Stimulated activated naive B cell treated with anti-CD40 and anti-IgM and Interleukin-4, amounts not matched to agents 10 μg/mL and 1 μg/mL and 100 μg/mL, for 72 hours (primary cell): Measurements from ENCODE around the gene PSD2.

Source experiments
- ATAC-seq, 2 donors: fragments of 150-1000 bp; cut with Tn5 transposase; replicated peaks; 2 replicates each; pipeline ENCODE4 v1.10.0; 2021; ENCODE audit warnings: moderate library complexity in 1 of 2
- DNase-seq: peaks from one replicate; pipeline ENCODE4 v3.0.0; 2021
- H3K27ac Mint-ChIP-seq: one replicate; pipeline ENCODE4 v1.8.0; 2022; ENCODE audit warnings: mild to moderate bottlenecking, mixed read lengths
- H3K27me3 Mint-ChIP-seq, 2 donors: one replicate each; pipeline ENCODE4 v1.8.0; 2022; ENCODE audit warnings: mixed read lengths in 2 of 2
- H3K36me3 Mint-ChIP-seq, 2 donors: one replicate each; pipeline ENCODE4 v1.8.0; 2022; ENCODE audit warnings: mixed read lengths in 2 of 2, mild to moderate bottlenecking in 1 of 2
- H3K4me1 Mint-ChIP-seq, 2 donors: one replicate each; pipeline ENCODE4 v1.8.0; 2022; ENCODE audit warnings: mixed read lengths in 2 of 2, mild to moderate bottlenecking in 1 of 2
- H3K4me3 Mint-ChIP-seq, 2 donors: one replicate each; pipeline ENCODE4 v1.8.0; 2022; ENCODE audit warnings: mild to moderate bottlenecking in 2 of 2, mixed read lengths in 2 of 2, moderate library complexity in 1 of 2
- H3K9me3 Mint-ChIP-seq, 2 donors: one replicate each; pipeline ENCODE4 v1.8.0; 2022; ENCODE audit warnings: mixed read lengths in 2 of 2, mild to moderate bottlenecking in 1 of 2

Gene PSD2

DNA sequence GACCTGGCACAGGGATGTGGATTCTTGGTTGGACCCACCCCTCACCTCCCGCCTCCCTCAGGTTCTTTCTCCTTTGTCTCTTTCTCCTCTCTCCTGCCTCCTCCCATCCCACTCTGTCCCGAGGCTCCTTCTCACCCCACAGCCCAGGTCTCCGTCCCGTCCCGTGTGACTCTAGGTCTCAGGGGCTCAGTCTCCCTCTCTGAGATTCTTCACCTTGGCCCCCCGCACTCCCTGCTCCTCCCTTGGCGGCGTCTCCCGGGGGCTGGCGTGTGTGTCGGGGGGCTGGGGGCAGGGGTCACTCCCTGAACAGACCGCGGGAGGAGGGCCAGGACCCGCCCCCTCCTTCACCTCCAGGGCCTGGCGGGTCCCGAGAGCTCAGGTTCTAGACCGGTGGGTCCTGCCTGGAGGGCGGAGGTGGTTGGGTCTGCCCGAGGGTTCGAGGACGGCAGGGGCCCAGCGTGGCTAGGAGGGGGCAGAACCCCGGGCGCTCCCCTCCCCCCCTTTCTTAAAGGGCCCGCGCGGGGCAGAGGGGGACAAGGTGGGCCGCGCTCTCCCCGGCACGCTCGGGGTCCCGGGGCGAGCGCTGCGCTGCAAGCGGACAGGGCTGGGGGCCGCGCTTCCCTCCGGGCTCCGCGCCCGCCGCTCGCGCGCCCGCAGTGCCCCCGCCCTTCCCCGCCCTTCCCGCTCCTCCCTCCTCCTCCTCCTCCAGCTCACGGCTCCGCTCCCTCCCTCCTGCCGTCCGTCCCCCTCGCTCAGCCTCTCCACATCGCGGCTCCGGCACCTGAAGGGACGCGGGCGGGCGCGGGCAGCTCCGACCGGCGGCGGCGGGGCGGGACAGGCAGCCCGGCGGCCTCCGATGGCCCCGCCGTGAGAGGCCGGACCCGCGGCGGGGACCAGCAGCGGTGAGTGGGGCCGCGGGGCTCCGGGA, at the start of gene PSD2:
TSS of gene PSD2 (plus strand) at position 735 of the 928 bp plus-strand sequence. CDS start 13,633 bp downstream, outside the sequence.
- Mint-ChIP-seq H3K27ac (no peak within 1 kb of the TSS), H3K4me1 (peaks cover 5 to 11% of the 10 kb centered on the region in 2 donors), H3K9me3 (no peaks in the 10 kb centered on the region), H3K36me3 (no peaks in the 10 kb centered on the region), H3K27me3 (peaks cover 62 to 81% of the 10 kb centered on the region in 2 donors), H3K4me3 (peak within 1 kb of the TSS; percentile 31 to 62)
- DNase-seq: no peak
- ATAC-seq: peak; percentile 35 to 42

DNA sequence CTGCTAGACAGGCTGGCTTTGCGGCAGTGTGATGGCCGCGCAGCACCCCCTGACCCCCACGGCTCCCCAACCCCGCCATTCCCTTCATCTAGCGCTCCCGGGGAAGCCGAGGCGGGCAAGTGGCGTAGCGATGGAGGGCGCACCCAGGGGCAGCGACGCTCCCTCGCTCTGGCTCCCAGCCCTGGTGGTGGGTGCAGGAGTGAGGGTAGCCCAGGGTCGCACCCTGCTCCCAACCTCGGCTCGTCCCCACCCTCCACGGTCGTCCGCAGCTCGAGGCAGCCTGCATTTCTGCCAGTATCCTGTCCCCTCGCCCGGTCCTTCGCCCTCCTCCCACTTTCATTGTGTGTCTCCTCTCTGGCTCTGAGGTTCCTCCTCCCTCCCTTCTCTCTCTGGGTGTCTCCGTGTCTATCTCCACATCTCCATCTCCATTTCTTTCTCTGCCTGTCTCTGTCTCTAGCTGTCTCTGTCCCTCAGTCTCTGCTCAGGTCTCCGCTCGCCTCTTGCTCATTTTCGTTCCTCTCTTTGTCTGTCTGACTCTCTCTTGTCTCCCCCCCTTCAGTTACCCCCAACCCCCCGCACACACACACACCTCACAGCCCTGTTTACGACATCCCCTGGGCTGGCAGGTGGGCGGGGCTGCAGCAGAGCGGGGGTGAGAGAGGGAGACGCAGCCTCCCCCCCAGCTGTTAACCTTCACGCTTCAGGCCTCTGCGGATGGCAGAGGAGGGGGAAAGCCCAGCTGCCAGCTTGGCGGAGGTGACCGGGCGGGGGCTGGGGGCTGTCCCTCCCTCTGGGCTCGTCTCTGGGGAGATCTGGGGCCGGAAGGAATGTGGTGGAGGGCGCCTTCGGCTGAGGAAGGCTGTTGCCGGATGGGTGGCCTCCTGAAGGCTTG, 48.7 kb upstream of the PSD2 start:
- Mint-ChIP-seq H3K27me3 (peaks cover 0 to 3% of the 10 kb centered on the region in 2 donors), H3K27ac (peak overlapping the region; percentile 95), H3K4me3 (peak overlapping the region; percentile 83 to 86), H3K9me3 (no peaks in the 10 kb centered on the region), H3K36me3 (no peaks in the 10 kb centered on the region), H3K4me1 (peaks cover 71 to 95% of the 10 kb centered on the region in 2 donors)
- ATAC-seq (peak; percentile 60 to 70), DNase-seq (peak; percentile 95)

DNA sequence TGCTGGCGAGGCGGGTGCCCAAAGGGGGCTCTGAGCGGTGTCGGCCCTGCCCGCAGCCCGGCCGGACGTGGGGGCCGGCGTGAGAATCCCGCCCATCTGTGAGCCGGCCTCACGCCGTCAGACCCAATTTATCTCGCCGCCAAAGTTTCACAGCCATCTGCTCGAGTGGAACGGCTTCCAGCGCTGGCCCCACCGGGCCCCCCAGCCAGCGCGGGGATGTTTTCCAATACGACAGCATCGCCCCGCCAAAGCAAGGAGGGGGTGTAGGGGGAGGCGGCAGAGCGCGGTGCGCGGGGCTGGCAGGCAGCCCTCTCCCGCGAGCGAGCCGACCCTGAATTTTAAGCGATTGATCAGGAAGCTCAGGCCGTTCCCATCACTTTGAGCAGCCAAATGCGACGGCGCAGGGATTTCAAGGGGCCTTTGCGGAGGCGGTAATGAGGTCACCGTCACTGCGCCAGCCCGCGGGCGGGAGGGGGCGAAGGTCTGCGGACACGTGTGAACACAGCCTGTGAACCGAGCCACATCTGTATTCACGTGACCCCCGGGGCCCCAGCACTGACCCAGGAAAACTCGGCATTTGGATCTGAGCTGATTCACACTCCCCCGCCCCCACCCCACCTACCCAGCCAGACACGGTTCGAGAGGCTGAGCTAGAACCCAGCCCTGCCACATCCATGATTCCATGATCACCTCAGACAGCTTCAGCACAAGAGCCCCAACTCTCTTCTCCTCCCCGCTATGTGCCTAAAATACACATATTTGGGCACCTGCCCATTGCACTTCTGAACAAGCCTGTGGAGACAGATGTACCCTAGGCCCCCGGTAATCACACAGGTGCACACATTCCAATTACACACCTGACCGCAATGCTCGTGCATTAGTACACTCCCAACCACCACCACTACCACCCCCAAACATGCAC, 47.8 kb upstream of the PSD2 start:
- ATAC-seq (peak; percentile 19 to 20), DNase-seq (peak; percentile 73)
- Mint-ChIP-seq H3K4me3 (peak overlapping the region; percentile 83 to 86), H3K27ac (peak overlapping the region; percentile 95), H3K36me3 (no peaks in the 10 kb centered on the region), H3K4me1 (peaks cover 71 to 95% of the 10 kb centered on the region in 2 donors), H3K9me3 (no peaks in the 10 kb centered on the region), H3K27me3 (peaks cover 0 to 3% of the 10 kb centered on the region in 2 donors)

DNA sequence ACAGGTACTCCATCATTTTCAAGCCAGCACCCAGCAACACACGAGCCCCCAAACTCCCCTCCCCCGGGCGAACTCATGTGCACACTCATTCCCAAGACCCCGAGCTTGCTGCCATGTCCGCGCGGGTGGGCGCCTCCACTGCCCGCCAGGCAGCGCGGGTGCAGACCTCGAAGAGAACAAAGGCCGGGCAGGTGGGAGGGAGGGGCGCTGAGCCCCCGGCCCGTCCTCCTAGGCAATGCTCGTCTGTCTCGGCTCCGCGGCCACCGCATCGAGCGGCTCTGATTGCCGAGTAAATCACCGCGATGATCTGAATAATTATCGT, 47.1 kb upstream of the PSD2 start:
- Mint-ChIP-seq H3K9me3 (no peaks in the 10 kb centered on the region), H3K27me3 (peaks cover 0 to 3% of the 10 kb centered on the region in 2 donors), H3K27ac (peak overlapping the region; percentile 95), H3K4me1 (peaks cover 70 to 95% of the 10 kb centered on the region in 2 donors), H3K36me3 (no peaks in the 10 kb centered on the region), H3K4me3 (peak overlapping the region; percentile 83 to 86)
- ATAC-seq (no peak), DNase-seq (no peak)

DNA sequence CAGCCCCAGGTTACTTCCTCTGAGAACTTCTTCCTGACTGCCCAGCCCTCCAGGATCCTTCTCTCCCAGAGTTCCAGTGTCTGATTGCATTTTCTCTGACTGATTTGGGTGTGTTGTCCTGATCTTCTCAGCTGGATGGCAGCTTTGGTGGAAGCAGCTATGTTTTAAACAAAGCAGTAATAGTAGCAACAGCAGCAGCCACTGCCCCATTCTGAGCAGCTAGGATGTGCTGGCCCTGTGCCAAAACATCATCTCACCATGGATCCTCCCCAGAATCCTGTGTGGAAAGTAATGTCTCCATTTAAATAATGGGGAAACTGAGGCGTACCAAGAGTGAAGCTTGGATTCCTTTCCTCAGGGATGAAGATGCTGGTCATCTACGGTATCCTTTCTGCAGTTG, 46.4 kb upstream of the PSD2 start:
- no peaks in the 10 kb centered on the region for H3K9me3 Mint-ChIP-seq
- peak overlapping the region; percentile 65 for H3K27ac Mint-ChIP-seq
- no peak for ATAC-seq
- no peaks in the 10 kb centered on the region for H3K36me3 Mint-ChIP-seq
- DNase-seq: no peak
- peak overlapping the region; percentile 20 to 23 for H3K4me3 Mint-ChIP-seq
- H3K4me1 Mint-ChIP-seq: peaks cover 64 to 89% of the 10 kb centered on the region in 2 donors
- peaks cover 0 to 3% of the 10 kb centered on the region in 2 donors for H3K27me3 Mint-ChIP-seq

DNA sequence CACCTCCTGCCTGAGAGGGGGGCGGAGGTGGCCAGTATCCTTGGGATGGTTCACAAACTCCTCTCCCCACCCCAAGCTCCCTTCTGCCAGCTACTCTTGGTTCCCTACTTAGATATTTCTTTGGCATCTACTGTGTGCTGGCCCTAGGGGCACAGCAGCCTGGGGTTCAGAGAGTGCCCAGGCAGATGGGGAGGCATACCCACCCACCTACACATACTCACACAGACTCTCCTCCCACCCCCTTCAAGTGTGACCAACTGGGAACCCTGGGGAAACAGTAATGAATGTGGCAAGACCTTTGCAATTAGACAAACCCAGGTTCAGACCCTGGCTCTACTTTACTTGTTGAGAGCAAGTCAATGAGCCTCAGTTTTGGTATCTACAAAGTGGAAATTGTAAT, 44.4 kb upstream of the PSD2 start:
- ATAC-seq: no peak
- Mint-ChIP-seq H3K27ac (no peak overlapping the region), H3K27me3 (peaks cover 6 to 9% of the 10 kb centered on the region in 2 donors)

DNA sequence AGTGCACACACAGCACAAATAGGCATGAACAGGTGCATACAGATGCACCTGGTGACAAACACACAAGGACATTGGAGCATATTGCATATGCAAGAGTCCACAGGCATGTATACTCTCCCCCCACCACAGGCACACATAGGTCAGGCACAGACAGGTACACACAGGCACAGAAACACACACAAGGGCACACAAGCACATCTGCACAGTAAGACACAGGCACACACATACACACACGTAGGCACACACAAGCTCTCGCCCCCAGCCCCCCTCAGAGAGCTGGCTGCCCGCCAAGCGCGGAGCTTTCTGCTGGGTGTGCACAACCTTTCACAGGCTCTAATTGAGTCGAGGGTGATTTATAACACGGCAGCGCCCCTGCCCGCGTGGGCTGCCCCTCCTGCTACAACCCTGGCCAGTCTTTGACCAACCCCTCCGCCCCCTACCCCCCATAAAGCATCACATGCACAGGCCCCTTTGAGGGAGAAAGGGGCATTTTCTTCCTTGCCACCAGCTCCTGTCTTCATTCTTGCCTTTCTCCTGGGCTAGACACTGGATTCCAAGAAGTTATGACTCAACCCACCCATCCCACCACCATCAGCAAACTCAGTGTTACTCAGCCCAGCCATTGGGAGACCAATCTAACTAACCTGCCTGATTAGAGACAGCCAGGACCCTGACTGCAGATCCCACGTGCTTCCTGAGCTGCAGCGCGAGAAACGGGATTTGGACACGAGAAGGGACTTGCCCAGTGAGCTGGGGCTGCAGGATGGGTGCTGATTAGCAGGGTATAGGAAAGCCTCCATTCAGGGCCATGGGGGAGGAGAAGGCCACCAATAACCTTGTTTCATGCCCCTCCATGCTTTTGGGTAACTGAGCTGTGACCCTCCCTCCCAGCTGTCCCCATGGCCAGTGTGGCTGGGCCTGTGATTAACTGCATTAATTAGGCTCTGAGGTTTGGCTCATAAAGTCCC, 42.8 kb upstream of the PSD2 start:
- Mint-ChIP-seq H3K4me3 (no peak overlapping the region), H3K27ac (no peak overlapping the region), H3K27me3 (peaks cover 6 to 12% of the 10 kb centered on the region in 2 donors), H3K36me3 (no peaks in the 10 kb centered on the region), H3K4me1 (peaks cover 61 to 86% of the 10 kb centered on the region in 2 donors), H3K9me3 (no peaks in the 10 kb centered on the region)
- DNase-seq (no peak), ATAC-seq (no peak)

More for the DNA sequence above, 44.4 kb upstream of the PSD2 start:
- H3K9me3 Mint-ChIP-seq: no peaks in the 10 kb centered on the region
- no peaks in the 10 kb centered on the region for H3K36me3 Mint-ChIP-seq
- H3K4me3 Mint-ChIP-seq: no peak overlapping the region
- peaks cover 56 to 85% of the 10 kb centered on the region in 2 donors for H3K4me1 Mint-ChIP-seq
- no peak for DNase-seq

DNA sequence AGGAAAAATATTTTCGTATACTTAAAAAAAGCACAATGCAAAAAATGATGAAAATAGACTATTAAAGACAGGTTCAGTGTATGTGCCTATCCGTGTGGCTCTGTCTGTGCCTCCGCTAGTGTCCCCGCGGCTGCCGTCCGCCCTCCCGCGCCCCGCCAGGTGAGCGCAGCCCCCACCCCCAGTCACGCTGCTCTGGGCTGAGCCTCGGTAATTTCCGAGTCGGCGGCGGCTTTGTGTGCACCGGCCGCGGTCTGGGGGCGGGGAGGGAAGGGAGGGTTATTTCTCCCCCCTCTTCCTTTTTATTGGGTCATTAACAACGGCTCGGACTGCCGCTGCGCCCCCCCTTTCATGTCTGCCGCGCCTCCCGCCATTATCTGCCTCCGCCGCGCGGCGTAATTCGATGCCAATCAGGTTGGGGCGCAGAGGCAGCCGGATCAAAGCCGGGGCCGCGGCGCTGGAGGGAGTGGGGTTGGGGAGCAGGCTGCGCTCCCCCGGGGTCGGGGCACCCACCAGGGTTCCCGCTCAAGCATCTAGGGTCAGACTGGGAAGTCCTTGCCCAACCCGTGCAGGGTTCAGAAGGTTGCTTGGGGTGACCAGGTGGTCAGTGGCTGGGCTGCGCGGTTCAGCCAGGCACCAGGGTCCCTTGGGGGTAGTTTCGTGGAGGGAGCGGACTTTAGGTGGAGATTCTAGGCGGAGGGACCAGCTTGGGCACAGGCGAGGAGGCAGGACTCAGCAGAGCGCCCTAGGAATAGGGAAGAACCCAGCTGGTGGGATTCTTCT, 39.5 kb upstream of the PSD2 start:
- ATAC-seq (peak; percentile 53 to 61), DNase-seq (no peak)
- Mint-ChIP-seq H3K4me1 (peaks cover 64 to 84% of the 10 kb centered on the region in 2 donors), H3K4me3 (peak overlapping the region; percentile 81 to 83), H3K36me3 (no peaks in the 10 kb centered on the region), H3K27me3 (peaks cover 6 to 16% of the 10 kb centered on the region in 2 donors), H3K27ac (peak overlapping the region; percentile 42), H3K9me3 (no peaks in the 10 kb centered on the region)

DNA sequence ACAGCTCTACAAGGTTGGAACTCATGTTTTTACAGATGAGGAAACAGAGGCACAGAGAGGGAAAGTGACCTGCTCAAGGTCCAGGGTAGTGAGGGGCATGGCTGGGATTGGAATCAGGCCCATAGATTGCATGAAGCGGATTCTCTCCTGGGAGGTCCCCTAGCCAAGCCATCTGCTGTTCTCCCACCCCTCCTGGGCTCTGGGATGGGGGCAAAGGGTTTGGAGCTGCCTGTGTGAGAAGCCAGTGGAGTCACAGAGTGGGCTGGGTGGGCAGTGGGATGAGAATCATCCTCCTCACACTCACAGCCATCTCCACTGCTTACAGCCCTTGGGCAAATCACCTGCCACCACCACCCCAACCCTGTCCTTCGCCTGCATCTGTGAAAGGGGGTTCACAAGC, 38.6 kb upstream of the PSD2 start:
- Mint-ChIP-seq H3K4me1 (peaks cover 65 to 83% of the 10 kb centered on the region in 2 donors), H3K9me3 (no peaks in the 10 kb centered on the region), H3K27ac (no peak overlapping the region), H3K36me3 (no peaks in the 10 kb centered on the region), H3K4me3 (no peak overlapping the region), H3K27me3 (peaks cover 6 to 16% of the 10 kb centered on the region in 2 donors)
- ATAC-seq (no peak), DNase-seq (no peak)

DNA sequence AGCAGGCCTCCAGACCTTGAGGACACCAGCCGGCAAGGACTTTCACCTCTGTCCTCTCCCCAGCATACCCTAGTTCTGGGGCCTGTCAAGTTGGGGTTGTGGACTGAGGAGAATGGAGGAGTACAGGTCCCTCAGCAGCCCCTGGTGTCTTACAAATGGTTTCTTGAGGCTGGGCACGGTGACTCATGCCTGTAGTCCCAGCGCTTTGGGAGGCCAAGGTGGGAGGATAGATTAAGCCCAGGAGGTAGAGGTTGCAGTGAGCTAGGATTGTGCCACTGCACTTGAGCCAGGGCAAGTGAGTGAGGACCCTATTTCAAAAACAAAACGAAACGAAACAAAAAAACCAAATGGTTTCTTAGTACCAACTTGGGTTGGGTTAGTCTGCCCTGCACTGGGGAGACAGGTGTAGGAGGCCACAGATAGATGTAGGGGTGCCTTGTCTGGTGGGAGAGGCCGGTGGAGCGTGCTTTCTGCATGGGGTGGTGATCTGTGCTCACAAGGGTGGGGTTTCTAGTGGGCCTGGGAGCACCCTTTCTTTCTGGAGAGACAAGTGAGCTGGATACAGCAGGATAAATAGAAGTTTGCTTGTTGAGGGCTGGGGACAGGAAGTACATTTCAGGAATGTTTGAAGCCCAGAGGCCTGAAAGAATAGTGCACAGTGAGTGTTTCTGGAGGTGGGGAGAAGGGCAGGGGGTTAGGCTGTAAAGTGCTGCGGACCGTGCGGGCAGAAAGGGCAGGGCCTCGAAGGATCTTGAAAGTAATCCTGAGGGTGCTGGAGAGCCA, 37.7 kb upstream of the PSD2 start:
- Mint-ChIP-seq H3K36me3 (no peaks in the 10 kb centered on the region), H3K4me3 (no peak overlapping the region), H3K27me3 (peaks cover 6 to 16% of the 10 kb centered on the region in 2 donors), H3K27ac (no peak overlapping the region), H3K4me1 (peaks cover 60 to 79% of the 10 kb centered on the region in 2 donors), H3K9me3 (no peaks in the 10 kb centered on the region)
- DNase-seq: no peak
- ATAC-seq: no peak

DNA sequence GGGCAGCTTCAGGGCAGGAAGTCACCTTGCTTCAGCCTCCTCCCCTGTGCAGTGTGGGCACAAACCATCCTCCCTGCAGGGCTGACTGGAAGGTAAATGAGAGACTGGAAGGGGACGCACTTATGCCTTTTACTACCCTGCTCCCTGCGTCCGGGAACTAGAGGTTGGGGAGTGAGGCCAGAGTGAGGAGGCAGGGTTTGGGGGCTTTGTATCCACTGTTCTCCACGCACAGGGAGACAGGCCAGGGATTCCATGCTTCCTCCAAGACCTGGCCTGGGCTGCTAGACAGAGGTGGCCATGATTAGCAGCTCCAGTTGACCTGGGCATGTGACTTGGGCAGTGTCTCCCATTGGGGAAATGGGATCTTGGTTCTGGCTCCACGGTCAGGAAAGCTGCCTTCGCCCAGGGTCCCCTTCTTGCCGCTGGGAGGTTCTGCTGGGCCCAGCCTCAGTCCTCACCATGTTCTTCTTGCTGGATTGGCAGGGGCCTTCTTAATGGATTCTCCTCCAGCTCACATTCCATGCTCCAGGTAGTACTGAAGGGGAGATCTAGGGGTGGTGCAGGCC, 37.0 kb upstream of the PSD2 start:
- H3K36me3 Mint-ChIP-seq: no peaks in the 10 kb centered on the region
- H3K9me3 Mint-ChIP-seq: no peaks in the 10 kb centered on the region
- DNase-seq: no peak
- no peak overlapping the region for H3K27ac Mint-ChIP-seq
- H3K27me3 Mint-ChIP-seq: peaks cover 8 to 23% of the 10 kb centered on the region in 2 donors
- H3K4me3 Mint-ChIP-seq: no peak overlapping the region
- no peak for ATAC-seq
- H3K4me1 Mint-ChIP-seq: peaks cover 60 to 76% of the 10 kb centered on the region in 2 donors
